Mesodermal cell (in vitro differentiated cells): ENCODE results near the gene TUSC2.
A peak's percentile ranks its signal among the peaks of the same experiment; 100 is the strongest.

ENCODE experiments used
- H3K27ac ChIP-seq: 2 replicates; pipeline ENCODE4 v1.7.0; 2013; ENCODE audit warnings: mild to moderate bottlenecking, low read depth, low read length, moderate library complexity; ENCODE audit not compliant: severe bottlenecking
- H3K36me3 ChIP-seq: 2 replicates; pipeline ENCODE4 v1.7.1; 2013; ENCODE audit warnings: mild to moderate bottlenecking, low read length, moderate library complexity; ENCODE audit not compliant: control insufficient read depth, insufficient read depth
- H3K4me1 ChIP-seq: one replicate; pipeline ENCODE4 v1.7.1; 2013; ENCODE audit warnings: mild to moderate bottlenecking, low read length; ENCODE audit not compliant: insufficient read depth, control insufficient read depth, poor library complexity, severe bottlenecking
- H3K4me3 ChIP-seq: 2 replicates; pipeline ENCODE4 v1.7.0; 2013; ENCODE audit warnings: low read length, control low read depth, mild to moderate bottlenecking; ENCODE audit not compliant: insufficient read depth, poor library complexity, severe bottlenecking; ENCODE audit errors: extremely low read depth
- H3K9me3 ChIP-seq: 2 replicates; pipeline ENCODE4 v1.7.1; 2013; ENCODE audit warnings: mild to moderate bottlenecking, low read length, moderate library complexity; ENCODE audit not compliant: control insufficient read depth
- WGBS, 2 experiments: methylation state at CpG; one replicate each; pipeline ENCODE4 v1.1.5; 2013; ENCODE audit warnings: missing lambda C conversion rate in 2 of 2; ENCODE audit not compliant: insufficient coverage in 2 of 2; 5-methylcytosine and 5-hydroxymethylcytosine counted together

Gene TUSC2

GRCh38 chr3:50333744-50334328 lies 5.8 kb upstream of the TUSC2 start:
- Histone ChIP-seq H3K27ac (peak overlapping the region; percentile 69), H3K4me3 (no peak overlapping the region), H3K9me3 (no peaks in the 10 kb centered on the region), H3K4me1 (peaks cover 23% of the 10 kb centered on the region), H3K36me3 (peaks cover 48% of the 10 kb centered on the region)
- WGBS, 2 experiments = 86 to 91% methylated on average over 3 to 12 of the region's 12 CpGs

GRCh38 chr3:50331364-50331907 lies 3.4 kb upstream of the TUSC2 start:
- WGBS, 2 experiments = 97 to 99% methylated on average over 19 of the region's 19 CpGs
- Histone ChIP-seq H3K4me3 (no peak overlapping the region), H3K36me3 (peaks cover 50% of the 10 kb centered on the region), H3K27ac (no peak overlapping the region), H3K4me1 (peaks cover 34% of the 10 kb centered on the region), H3K9me3 (no peaks in the 10 kb centered on the region)

GRCh38 chr3:50330330-50330729 lies 2.3 kb upstream of the TUSC2 start:
- 94 to 98% methylated on average over 8 of the region's 10 CpGs for WGBS, 2 experiments
- Histone ChIP-seq H3K27ac (no peak overlapping the region), H3K4me3 (no peak overlapping the region), H3K36me3 (peaks cover 61% of the 10 kb centered on the region), H3K9me3 (no peaks in the 10 kb centered on the region), H3K4me1 (peaks cover 26% of the 10 kb centered on the region)

GRCh38 chr3:50327129-50327528 lies 894 bp downstream of the TUSC2 start:
- peak overlapping the region; percentile 91 for H3K4me3 ChIP-seq
- H3K9me3 ChIP-seq = no peaks in the 10 kb centered on the region
- H3K36me3 ChIP-seq = peaks cover 53% of the 10 kb centered on the region
- peaks cover 34% of the 10 kb centered on the region for H3K4me1 ChIP-seq
- WGBS, 2 experiments = 90 to 100% methylated on average over 2 of the region's 4 CpGs
- H3K27ac ChIP-seq = no peak overlapping the region

- Histone ChIP-seq H3K4me3 (no peak overlapping the region), H3K36me3 (peaks cover 44% of the 10 kb centered on the region), H3K9me3 (no peaks in the 10 kb centered on the region), H3K27ac (no peak overlapping the region), H3K4me1 (peaks cover 37% of the 10 kb centered on the region)
- WGBS, 2 experiments = 94 to 96% methylated on average over 3 to 7 of the region's 8 CpGs
These were observed 1.9 kb downstream of the TUSC2 start for GRCh38 chr3:50326182-50326541.

GRCh38 chr3:50325497-50326181 lies 2.4 kb downstream of the TUSC2 start:
- no peak overlapping the region for H3K27ac ChIP-seq
- no peaks in the 10 kb centered on the region for H3K9me3 ChIP-seq
- 90 to 95% methylated on average over 9 to 11 of the region's 11 CpGs for WGBS, 2 experiments
- H3K4me3 ChIP-seq = no peak overlapping the region
- H3K4me1 ChIP-seq = peaks cover 37% of the 10 kb centered on the region
- peaks cover 38% of the 10 kb centered on the region for H3K36me3 ChIP-seq

GRCh38 chr3:50325113-50325480 lies 2.9 kb downstream of the TUSC2 start:
- Histone ChIP-seq H3K4me3 (no peak overlapping the region), H3K36me3 (peaks cover 36% of the 10 kb centered on the region), H3K27ac (no peak overlapping the region), H3K4me1 (peaks cover 40% of the 10 kb centered on the region), H3K9me3 (no peaks in the 10 kb centered on the region)
- no CpG with 5 or more reads among the region's 2 CpGs for WGBS, 2 experiments

GRCh38 chr3:50324351-50325112 lies 3.5 kb downstream of the TUSC2 start:
- no peaks in the 10 kb centered on the region for H3K9me3 ChIP-seq
- H3K27ac ChIP-seq = no peak overlapping the region
- 73 to 80% methylated on average over 4 of the region's 4 CpGs for WGBS, 2 experiments
- peaks cover 36% of the 10 kb centered on the region for H3K36me3 ChIP-seq
- H3K4me3 ChIP-seq = no peak overlapping the region
- H3K4me1 ChIP-seq = peaks cover 44% of the 10 kb centered on the region

- Histone ChIP-seq H3K27ac (peak overlapping the region; percentile 49), H3K9me3 (no peaks in the 10 kb centered on the region), H3K4me1 (peaks cover 50% of the 10 kb centered on the region), H3K36me3 (peaks cover 41% of the 10 kb centered on the region), H3K4me3 (no peak overlapping the region)
- 78 to 82% methylated on average over 4 of the region's 5 CpGs for WGBS, 2 experiments
These were observed 4.3 kb downstream of the TUSC2 start for GRCh38 chr3:50323614-50324199.

- peaks cover 47% of the 10 kb centered on the region for H3K36me3 ChIP-seq
- WGBS, 2 experiments = 63 to 74% methylated on average over 3 to 4 of the region's 4 CpGs
These were observed 4.9 kb downstream of the TUSC2 start for GRCh38 chr3:50323092-50323600.

More at GRCh38 chr3:50323092-50323600, 4.9 kb downstream of the TUSC2 start:
- H3K4me3 ChIP-seq = peak overlapping the region; percentile 81
- H3K4me1 ChIP-seq = peaks cover 50% of the 10 kb centered on the region
- H3K27ac ChIP-seq = peak overlapping the region; percentile 99
- no peaks in the 10 kb centered on the region for H3K9me3 ChIP-seq
